Left ventricle myocardium superior (tissue), 1 donor: Measurements from ENCODE around the gene STK31. TPM values are rescaled to one million over a fixed set of nuclear protein-coding genes. Genes with fewer than 3 reads are reported as not detected.
"Not testable (repeated sequence)": the region's sequence is repeated elsewhere in the genome, so short reads cannot be mapped to it uniquely, and the experiment has no call there.

Experiments
- ATAC-seq: fragments of 200-7000 bp; cut with Tn5 transposase; one replicate; pipeline ENCODE4 v1.9.1; 2020; ENCODE audit warnings: mild to moderate bottlenecking, moderate library complexity
- DNase-seq: peaks from one replicate; pipeline ENCODE4 v3.0.0-alpha.2; 2020
- intact Hi-C: fragments of 100-400 bp; cut with micrococcal nuclease; formaldehyde crosslinking; loops from one replicate; pipeline ENCODE4 v1.11.0; 2022
- long read RNA-seq: library from polyadenylated mRNA; unstranded; transcript quantifications from one replicate; pipeline ENCODE4 v2.0.0, GENCODE V29; 2021
- total RNA-seq: library from RNA; stranded (reverse); fragmentation: NEBNext Ultra II Directional; extraction: Animal tissue kit (Norgen Biotek cat#: 25700); gene quantifications from one replicate; pipeline ENCODE4 v1.2.1, GENCODE V29; 2021
- donor health status: DM: no; HTN: yes; CAD: no; lungs with severe emphysema.

The STK31 gene, protein sequence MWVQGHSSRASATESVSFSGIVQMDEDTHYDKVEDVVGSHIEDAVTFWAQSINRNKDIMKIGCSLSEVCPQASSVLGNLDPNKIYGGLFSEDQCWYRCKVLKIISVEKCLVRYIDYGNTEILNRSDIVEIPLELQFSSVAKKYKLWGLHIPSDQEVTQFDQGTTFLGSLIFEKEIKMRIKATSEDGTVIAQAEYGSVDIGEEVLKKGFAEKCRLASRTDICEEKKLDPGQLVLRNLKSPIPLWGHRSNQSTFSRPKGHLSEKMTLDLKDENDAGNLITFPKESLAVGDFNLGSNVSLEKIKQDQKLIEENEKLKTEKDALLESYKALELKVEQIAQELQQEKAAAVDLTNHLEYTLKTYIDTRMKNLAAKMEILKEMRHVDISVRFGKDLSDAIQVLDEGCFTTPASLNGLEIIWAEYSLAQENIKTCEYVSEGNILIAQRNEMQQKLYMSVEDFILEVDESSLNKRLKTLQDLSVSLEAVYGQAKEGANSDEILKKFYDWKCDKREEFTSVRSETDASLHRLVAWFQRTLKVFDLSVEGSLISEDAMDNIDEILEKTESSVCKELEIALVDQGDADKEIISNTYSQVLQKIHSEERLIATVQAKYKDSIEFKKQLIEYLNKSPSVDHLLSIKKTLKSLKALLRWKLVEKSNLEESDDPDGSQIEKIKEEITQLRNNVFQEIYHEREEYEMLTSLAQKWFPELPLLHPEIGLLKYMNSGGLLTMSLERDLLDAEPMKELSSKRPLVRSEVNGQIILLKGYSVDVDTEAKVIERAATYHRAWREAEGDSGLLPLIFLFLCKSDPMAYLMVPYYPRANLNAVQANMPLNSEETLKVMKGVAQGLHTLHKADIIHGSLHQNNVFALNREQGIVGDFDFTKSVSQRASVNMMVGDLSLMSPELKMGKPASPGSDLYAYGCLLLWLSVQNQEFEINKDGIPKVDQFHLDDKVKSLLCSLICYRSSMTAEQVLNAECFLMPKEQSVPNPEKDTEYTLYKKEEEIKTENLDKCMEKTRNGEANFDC
- not detected for total RNA-seq
- long read RNA-seq, result 0 reads

DNA sequence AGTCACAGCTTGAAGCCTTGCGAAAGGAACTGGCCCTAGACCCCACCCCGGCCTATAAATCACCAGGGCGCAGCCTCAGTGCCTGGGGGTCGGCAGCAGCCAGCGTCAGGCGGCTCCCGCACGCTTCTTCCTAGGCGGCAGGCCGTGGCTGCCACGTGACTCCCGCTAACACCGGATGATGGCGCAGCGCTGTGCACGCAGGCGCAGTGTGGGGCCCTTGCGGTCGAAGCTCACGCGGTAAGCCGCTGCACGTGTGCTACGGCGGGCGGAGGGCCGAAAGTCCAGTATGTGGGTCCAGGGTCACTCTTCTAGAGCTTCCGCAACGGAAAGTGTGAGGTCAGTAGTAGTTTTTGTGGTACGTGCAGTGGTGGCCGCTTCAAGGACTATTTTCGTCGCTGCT, at the start of gene STK31:
TSS of gene STK31 (plus strand) at position 220 of the 400 bp plus-strand sequence. CDS start at position 287, 67 bp downstream.
- no peak for ATAC-seq
- DNase-seq, result no peak
- intact Hi-C loops, result no loop called here

DNA sequence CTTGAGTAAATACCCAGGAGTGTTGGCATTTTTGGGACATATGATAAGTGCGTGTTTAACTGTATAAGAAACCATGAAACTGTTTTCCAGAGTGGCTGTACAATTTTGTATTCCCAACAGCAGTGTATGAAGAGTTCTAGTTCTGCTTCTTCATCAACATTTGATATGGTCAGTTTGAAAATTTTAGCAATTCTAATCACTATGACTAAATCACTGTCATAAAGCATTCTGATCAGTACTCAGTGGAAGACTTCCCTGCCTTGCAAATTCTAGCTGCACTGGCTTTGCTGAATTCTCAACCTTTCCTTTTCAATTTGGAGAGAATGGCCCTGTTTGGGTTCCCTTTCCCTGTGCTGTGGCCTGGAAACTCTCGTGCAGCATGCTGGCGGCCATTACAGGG, 48.6 kb upstream of the STK31 start:
- intact Hi-C loops, result no loop called here
- no peak for DNase-seq
- ATAC-seq, result no peak

DNA sequence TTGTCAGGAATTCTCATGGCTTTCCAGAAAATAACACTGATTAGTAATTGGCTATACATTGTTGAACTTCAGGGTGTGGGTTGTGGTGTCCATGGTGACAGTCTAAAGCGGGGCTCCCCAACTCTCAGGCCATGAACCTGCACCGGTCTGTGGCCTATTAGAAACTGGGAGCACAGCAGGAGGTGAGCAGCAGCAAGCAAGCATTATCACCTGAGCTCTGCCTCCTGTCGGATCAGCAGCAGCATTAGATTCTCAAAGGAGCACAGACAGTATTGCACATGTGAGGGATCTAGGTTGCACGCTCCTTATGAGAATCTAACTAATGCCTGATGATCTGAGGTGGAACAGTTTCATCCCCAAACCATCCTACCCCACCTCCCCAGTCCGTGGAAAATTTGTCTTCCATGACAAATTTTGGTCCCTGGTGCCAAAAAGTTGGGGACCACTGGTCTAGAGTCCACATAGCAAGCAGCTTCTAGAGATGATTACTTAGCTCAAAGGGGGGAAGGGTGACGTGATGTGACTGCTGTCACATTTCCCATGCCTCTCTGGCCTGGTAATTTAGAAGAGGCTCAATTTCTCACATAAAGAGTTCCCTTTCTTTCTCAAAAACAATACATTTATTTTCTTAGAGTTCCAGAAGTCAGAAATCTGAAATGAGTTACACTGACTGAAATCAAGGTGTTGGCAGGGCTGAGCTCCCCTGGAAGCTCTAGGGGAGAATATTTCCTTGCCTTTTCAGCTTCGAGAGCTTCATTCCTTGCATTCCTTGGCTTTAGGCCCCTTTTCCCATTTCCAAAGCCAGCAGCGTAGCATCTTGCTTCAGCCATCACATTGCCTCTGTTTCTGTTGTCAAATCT, 47.7 kb upstream of the STK31 start:
- intact Hi-C loops, result no loop called here
- ATAC-seq, result no peak
- DNase-seq, result no peak

DNA sequence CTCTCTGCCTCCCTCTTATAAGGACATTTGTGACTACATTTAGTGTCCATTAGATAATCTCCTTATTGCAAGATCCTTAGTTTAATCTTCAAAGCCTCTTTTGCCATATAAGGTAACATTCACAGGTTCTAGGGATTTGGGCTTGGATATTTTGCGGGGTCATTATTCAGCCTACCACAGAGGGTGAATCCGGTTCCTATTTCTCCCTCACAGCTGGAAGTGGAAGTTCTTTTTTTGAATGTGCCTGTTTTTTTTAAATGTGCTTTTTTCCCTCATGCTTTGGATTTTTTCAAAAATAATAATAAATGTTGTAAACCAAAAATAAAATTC, 47.1 kb upstream of the STK31 start:
- intact Hi-C loops, result no loop called here
- no peak for DNase-seq
- no peak for ATAC-seq

DNA sequence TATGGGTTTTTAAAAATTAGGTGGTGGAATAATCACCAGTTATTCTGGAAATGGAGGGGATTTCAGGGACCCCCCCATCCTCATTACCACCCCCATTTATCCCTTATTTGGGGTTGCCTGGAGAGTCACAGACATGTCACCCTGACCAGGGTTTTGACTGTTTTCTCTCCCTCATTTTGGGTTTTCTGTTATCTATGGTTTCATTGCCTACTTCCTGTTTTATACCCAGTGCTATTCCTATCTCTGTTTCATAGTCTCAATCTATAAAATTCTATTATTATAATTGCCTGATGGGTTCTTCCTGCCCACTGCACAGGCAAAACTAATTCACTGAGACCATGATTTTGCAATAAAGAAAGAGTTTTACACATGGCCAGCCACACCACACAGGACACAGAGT, 45.9 kb upstream of the STK31 start:
- ATAC-seq, result no peak
- intact Hi-C loops, result no loop called here
- no peak for DNase-seq

DNA sequence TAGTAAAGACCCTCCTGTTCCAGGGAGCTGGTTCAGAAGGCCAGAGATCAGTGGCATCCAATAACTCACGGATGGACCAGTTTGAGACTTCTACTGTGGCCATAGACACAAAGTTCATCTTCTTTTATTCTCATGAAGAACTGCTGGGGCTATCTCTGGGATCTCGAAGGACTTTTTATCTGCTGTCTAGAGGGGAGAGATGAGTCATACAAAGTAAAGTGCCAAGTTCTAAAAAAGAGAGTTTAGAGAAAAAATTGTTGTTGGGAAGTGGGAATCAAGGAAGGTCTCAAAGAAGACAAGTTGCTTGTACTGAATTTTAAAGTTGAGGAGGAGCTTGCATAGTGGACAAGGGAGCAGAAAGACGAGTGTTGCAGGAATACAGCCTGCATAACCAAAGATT, 38.0 kb upstream of the STK31 start:
- intact Hi-C loops, result no loop called here
- ATAC-seq (no peak), DNase-seq (no peak)

DNA sequence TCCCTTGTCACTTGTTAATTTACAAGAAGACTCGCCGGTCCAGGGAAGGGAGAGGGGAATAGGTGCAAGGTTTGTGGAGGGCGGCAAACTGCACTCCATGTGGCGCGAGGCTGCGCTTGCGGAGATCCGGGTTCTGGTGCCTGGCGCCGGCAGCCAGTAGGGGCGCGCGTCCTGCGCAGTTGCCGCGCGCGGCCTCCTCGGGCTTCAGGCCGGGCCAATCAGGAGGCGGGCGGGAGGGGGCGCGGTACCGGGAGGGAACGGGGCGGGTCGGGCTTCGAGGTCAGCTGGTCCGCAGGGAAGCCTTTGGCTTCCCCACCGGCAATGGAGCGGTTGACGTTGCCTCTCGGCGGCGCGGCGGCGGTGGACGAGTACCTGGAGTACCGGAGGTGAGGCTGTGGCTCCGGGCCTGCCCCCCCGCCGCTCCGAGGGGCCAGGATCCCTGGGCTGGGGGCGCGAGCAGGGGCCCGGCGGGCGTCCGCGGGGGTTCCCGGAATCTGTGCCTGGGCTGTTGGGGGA, 30.1 kb upstream of the STK31 start, which contains the start of gene FAM221A:
TSS of gene FAM221A (plus strand) at position 302 of the 516 bp plus-strand sequence. CDS start at position 322, 20 bp downstream.
- ATAC-seq (peak; percentile 100), DNase-seq (peak; percentile 95)
- intact Hi-C loops, result loop anchor here (10.0 kb wide), 1 partner anchor 85 kb away; the partner anchor contains the start of gene CCDC126

DNA sequence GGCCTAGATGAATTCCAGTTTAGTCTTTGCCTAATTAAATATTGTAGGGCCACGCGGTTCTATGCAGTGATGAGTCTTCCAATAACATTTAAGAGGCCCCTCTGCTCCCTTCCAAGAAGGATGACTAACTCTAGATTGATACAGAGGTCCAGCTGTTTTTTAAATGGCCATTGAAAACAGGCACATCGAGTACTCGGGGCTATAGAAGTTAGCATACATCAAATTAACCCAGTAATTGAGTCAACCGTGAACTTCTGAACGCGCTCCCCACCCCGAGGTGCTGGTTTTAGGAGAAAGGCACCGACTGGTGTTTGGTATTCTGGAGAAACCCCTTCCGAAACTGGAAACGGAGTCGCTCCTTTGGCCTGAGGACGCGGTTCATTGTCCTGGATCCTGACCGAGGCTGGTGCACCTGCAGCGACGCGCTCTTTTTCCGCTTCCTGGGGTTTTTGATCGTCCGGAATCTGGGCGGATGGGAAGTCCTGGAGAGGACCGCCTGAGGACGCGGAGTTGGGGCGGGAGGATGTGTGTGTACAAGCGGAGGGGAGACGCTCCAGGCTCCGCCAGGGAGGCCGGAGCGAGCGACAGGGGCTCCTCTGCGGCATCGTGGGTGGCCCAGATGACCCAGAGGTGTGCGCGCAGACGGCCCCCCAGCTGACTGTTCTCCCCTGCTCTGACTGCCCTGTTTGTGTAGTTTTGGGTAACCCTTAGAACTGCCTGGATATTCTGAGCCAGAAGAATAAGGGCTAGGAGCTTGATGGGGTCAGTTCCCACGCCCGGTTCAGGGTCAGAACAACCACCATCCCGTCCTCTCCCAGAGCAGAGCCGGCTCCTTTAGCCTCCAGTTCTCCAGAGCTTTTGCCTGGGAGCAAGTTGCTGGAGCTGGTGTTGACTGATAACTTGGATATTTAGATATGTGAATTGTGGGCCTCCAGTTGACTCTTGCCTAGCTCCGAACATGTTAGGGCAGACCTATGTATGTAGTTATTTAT, 29.3 kb upstream of the STK31 start:
- intact Hi-C loops, result loop anchor here (10.0 kb wide), 1 partner anchor 86 kb away; the partner anchor contains the start of gene CCDC126
- peak; percentile 81 for ATAC-seq
- peak; percentile 71 for DNase-seq

DNA sequence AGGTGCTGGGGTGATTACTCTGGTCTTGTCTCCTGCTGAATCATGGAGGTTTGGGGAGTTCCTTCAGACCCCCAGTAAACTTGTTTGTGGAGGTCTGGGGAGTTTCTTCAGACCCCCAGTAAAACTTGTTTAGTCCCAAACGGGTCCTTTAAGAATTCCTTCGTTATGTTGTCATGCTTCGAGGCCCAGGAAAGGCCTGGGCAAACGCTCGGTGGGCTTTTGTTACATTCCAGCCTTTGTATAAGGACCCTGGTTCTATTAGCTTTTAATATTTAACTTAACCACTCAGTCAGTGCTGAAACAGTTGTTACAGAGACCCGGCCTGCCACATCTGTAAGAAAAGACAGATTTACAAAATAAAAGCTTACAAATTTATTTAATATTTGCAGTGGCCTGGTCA, 26.0 kb upstream of the STK31 start:
- not testable (repeated sequence) for ATAC-seq

DNA sequence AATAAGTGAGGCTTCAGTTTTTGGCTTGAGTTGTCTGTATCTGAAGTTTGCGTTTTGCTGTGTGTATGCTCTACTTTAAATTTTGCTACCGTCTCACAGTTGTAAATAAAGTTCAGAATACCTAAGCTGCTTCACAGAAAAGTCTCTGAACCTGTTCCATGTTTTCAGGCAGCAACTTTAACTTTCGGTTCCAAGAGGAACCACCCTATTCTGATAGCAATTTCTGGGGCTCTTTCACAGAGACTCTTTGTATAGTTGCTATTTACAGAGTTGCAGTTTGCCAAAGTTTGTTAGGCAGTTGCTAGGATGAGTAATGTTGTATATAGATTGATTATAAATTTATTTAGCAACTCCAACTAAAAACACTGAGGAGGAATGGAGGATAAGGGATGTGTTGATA, 24.3 kb upstream of the STK31 start:
- ATAC-seq (peak; percentile 47), DNase-seq (no peak)
- intact Hi-C loops, result loop anchor here (10.0 kb wide), 1 partner anchor 91 kb away; the partner anchor contains the start of gene CCDC126

More for the DNA sequence above, 26.0 kb upstream of the STK31 start:
- DNase-seq, result not testable (repeated sequence)
- intact Hi-C loops, result loop anchor here (10.0 kb wide), 1 partner anchor 89 kb away; the partner anchor contains the start of gene CCDC126

DNA sequence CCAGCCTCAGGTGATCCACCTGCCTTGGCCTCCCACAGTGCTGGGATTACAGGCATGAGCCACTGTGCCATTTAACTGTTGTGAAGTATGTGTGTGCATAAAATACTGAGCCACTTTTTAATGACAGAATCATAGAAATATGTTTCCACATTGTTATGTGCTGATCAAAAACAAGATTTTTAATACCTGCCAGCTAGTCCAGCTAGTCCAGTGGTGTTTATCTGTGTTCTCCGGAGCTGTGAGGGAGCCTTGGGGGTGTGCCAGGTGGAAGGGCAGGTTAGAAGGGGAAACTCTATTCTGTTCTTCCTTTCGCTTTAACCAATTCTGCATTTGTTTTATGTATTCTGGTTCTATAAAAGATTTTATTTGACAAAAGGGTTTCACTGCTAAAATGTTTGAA, 23.0 kb upstream of the STK31 start:
- ATAC-seq (peak; percentile 61), DNase-seq (peak; percentile 49)
- intact Hi-C loops, result loop anchor here (10.0 kb wide), 1 partner anchor 92 kb away; the partner anchor contains the start of gene CCDC126

DNA sequence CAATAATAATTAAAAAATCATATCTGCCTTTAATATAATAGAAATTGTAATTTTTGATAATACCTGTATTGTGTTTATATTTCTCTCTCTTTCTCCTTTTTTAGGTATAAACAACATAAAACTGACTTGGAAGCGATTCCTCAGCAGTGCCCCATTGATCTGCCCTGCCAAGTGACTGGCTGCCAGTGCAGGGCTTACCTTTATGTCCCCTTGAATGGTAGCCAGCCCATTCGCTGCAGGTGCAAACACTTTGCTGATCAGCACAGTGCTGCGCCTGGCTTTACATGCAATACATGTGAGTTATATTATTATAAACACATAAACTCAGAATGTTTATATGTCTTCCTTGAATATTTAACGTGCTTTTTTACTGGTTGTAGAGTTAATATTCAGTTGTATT, 20.9 kb upstream of the STK31 start:
- DNase-seq (no peak), ATAC-seq (no peak)
- intact Hi-C loops, result loop anchor here (10.0 kb wide), 1 partner anchor 94 kb away; the partner anchor contains the start of gene CCDC126

DNA sequence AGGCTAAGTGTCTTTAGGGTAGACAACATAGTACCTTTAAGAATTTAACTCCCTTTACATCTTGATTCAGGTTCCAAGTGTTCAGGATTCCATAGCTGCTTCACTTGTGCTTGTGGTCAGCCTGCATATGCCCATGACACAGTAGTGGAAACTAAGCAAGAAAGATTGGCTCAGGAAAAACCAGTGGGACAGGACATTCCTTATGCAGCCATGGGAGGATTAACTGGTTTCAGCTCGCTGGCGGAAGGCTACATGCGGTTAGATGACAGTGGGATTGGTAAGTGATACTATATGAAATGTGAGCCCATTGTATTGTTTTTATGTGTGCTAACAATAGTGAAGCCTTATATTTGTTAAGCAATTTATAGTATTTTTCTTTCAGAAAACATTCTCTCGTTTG, 18.7 kb upstream of the STK31 start:
- intact Hi-C loops, result no loop called here
- no peak for ATAC-seq

DNA sequence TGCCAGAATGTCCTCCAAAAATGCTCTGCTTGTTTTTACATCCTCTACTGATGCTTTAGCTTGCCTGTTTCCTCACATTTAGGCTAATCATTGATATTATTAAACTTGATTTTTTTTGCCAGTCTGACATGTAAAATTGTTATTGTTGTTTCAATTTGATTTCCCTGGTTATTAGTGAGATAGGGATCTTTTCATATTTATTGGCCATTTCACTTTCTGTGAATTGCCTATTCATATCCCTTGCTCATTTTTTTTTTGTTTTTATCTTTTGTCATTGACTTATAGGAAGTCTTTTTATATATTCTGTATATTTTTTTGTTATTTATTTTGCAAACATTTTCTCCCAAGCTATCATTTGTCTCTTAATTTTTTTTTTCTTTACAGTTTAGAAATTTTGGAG, 16.8 kb upstream of the STK31 start:
- ATAC-seq (no peak), DNase-seq (no peak)
- intact Hi-C loops, result no loop called here

More for the DNA sequence above, 18.7 kb upstream of the STK31 start:
- DNase-seq, result no peak

DNA sequence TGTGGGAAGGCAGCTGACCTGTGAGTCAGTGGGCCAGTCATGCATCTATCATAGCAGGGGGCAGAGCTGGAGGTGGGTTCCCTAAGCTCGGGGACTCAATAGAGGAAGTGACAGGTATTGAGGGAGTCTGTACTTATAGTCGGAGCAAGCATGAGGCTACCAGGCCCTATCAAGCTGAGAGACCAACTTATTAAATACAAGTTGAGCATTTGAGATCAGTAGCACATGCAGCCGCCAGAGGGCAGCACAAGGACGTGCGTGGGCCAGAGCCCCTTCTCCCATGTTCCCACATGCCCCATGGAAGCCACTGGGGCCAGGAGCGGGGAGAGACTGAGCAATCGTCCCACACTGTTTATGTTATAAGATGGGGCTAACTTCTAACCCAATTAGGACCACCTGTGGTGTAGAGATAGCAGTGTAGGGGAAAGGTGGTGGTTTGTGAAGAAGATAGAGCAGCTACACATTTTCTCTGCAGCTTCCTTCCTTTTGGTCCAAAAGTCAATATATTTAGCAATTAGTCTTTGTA, 13.0 kb upstream of the STK31 start:
- DNase-seq, result peak; percentile 62
- intact Hi-C loops, result no loop called here
- ATAC-seq, result peak; percentile 21

DNA sequence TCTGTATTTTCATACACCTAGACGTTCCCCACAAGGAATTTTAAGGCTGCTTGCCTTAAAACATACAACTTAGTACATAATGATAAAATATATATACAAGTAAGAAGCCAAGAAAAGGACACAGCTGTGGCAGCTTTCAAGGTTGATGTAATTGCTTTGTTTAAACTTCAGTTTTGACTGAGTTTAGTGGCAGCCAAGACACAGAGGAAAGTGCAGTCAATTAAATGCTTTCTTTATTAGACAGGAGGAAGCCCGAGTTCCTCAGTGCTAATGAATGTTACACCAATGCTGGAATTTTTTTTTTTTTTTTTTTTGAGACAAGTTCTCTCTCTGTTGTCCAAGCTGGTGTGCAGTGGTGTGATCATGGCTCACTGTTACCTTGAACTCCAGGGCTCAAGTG, 11.2 kb upstream of the STK31 start:
- intact Hi-C loops, result no loop called here
- ATAC-seq, result no peak
- no peak for DNase-seq

DNA sequence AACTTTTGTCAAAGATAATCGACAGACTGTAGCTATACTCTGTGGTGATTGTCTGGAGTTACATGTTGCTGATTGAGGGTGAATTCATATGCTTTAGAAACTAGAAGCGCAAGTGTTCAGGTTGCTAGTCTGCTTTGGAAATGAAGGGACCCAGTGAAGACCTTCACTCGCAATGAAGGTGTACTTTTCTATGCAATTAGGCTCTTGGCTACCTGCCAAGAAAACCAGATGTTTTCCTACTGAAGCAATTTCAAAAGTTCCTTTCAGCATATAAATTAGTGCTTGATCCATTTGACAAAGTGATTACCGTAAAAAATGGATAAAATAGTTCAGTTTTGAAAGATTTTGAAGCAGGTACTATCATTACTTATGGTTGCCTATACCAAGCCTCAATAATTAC, 10.0 kb upstream of the STK31 start:
- ATAC-seq (no peak), DNase-seq (no peak)
- intact Hi-C loops, result no loop called here
